Limb (tissue), 2 donors: ENCODE data around the gene CCDC148.

ENCODE experiments used
- DNase-seq, 2 donors: peaks; one replicate each; pipeline ENCODE4 v3.0.0-alpha.2; 2016; ENCODE audit errors: extremely low spot score in 2 of 2

Gene CCDC148

GRCh38 chr2:158432117-158432516, 24.4 kb downstream of the CCDC148 start:
- DNase-seq = no peak

GRCh38 chr2:158414538-158414937, 42.0 kb downstream of the CCDC148 start:
- DNase-seq = no peak

GRCh38 chr2:158413581-158413980, 43.0 kb downstream of the CCDC148 start:
- no peak for DNase-seq

GRCh38 chr2:158412206-158412605, 44.3 kb downstream of the CCDC148 start:
- no peak for DNase-seq

- DNase-seq = no peak
These were observed 44.8 kb downstream of the CCDC148 start for GRCh38 chr2:158411748-158412147.

GRCh38 chr2:158410132-158410531, 46.4 kb downstream of the CCDC148 start:
- DNase-seq = no peak

- DNase-seq = no peak
These were observed 49.5 kb downstream of the CCDC148 start for GRCh38 chr2:158407031-158407430.

- DNase-seq = no peak
These were observed 51.2 kb downstream of the CCDC148 start for GRCh38 chr2:158405341-158405740.

- no peak for DNase-seq
These were observed 53.3 kb downstream of the CCDC148 start for GRCh38 chr2:158403237-158403636.

GRCh38 chr2:158402665-158403064, 53.9 kb downstream of the CCDC148 start:
- no peak for DNase-seq

GRCh38 chr2:158395166-158395565, 61.4 kb downstream of the CCDC148 start:
- DNase-seq = no peak

GRCh38 chr2:158394453-158394852, 62.1 kb downstream of the CCDC148 start:
- no peak for DNase-seq

- DNase-seq = no peak
These were observed 62.7 kb downstream of the CCDC148 start for GRCh38 chr2:158393886-158394285.

- DNase-seq = no peak
These were observed 63.9 kb downstream of the CCDC148 start for GRCh38 chr2:158392687-158393086.

GRCh38 chr2:158391876-158392275, 64.7 kb downstream of the CCDC148 start:
- no peak for DNase-seq

GRCh38 chr2:158391361-158391760, 65.2 kb downstream of the CCDC148 start:
- no peak for DNase-seq

GRCh38 chr2:158388159-158388558, 68.4 kb downstream of the CCDC148 start:
- DNase-seq = no peak

- no peak for DNase-seq
These were observed 70.9 kb downstream of the CCDC148 start for GRCh38 chr2:158385646-158386045.

- DNase-seq = no peak
These were observed 74.6 kb downstream of the CCDC148 start for GRCh38 chr2:158381978-158382377.

GRCh38 chr2:158381205-158381604, 75.3 kb downstream of the CCDC148 start:
- DNase-seq = no peak

GRCh38 chr2:158380746-158381145, 75.8 kb downstream of the CCDC148 start:
- peak in 1 of 2 donors; percentile 68 for DNase-seq

- no peak for DNase-seq
These were observed 77.6 kb downstream of the CCDC148 start for GRCh38 chr2:158378926-158379325.

- DNase-seq = no peak
These were observed 90.2 kb downstream of the CCDC148 start for GRCh38 chr2:158366342-158366741.

GRCh38 chr2:158359846-158360245, 96.7 kb downstream of the CCDC148 start:
- no peak for DNase-seq
